Upper lobe of left lung (tissue), 6 donors: ENCODE results near the gene MTRF1. TPM values are rescaled to one million over a fixed set of nuclear protein-coding genes. Genes with fewer than 3 reads are reported as not detected.

Source experiments
- ATAC-seq, 2 donors: fragments of 200-7000 bp; cut with Tn5 transposase; one replicate each; pipeline ENCODE4 v1.9.1; 2022; ENCODE audit warnings: mild to moderate bottlenecking in 2 of 2, moderate library complexity in 2 of 2; ENCODE audit not compliant: low FRiP score in 2 of 2
- DNase-seq, 2 donors: peaks; one replicate each; pipeline ENCODE4 v3.0.0-alpha.2; 2019 to 2020
- H3K27ac ChIP-seq, 4 donors: fragments of 200-600 bp; sonication (generic); one replicate each; pipeline ENCODE4 v1.5.1; 2016 to 2019
- H3K27me3 ChIP-seq, 4 donors: fragments of 200-600 bp; sonication (generic); one replicate each; pipeline ENCODE4 v1.5.1; 2017 to 2019
- H3K36me3 ChIP-seq, 4 donors: fragments of 200-600 bp; sonication (generic); one replicate each; pipeline ENCODE4 v1.5.1; 2016 to 2019
- H3K4me1 ChIP-seq, 4 donors: fragments of 200-600 bp; sonication (generic); one replicate each; pipeline ENCODE4 v1.5.1; 2018 to 2019
- H3K4me3 ChIP-seq, 4 donors: fragments of 200-600 bp; sonication (generic); one replicate each; pipeline ENCODE4 v1.5.1; 2017 to 2019; ENCODE audit warnings: mild to moderate bottlenecking in 2 of 4, moderate library complexity in 1 of 4
- H3K9me3 ChIP-seq, 4 donors: fragments of 200-600 bp; sonication (generic); one replicate each; pipeline ENCODE4 v1.5.1; 2018 to 2019
- EP300 ChIP-seq, 4 donors: sonication (generic); formaldehyde crosslinking; IDR thresholded peaks; one replicate each; pipeline ENCODE4 v1.5.1; 2017; ENCODE audit warnings: antibody characterized with exemption in 4 of 4, control low read depth in 2 of 4
- POLR2A ChIP-seq, 4 donors: fragments of 450-650 bp; IDR thresholded peaks; one replicate each; pipeline ENCODE4 v1.5.1; 2016 to 2017; ENCODE audit warnings: antibody characterized with exemption in 4 of 4, mild to moderate bottlenecking in 2 of 4
- POLR2AphosphoS5 ChIP-seq, 2 donors: sonication (generic); formaldehyde crosslinking; IDR thresholded peaks; one replicate each; pipeline ENCODE4 v1.5.1; 2017; ENCODE audit warnings: antibody characterized with exemption in 2 of 2
- WGBS, 2 donors: methylation state at CpG; one replicate each; pipeline ENCODE4 v1.1.5; 2017 to 2018; 5-methylcytosine and 5-hydroxymethylcytosine counted together
- total RNA-seq, 6 donors: library from RNA; depleted of rRNA in 4 of 6; stranded (reverse); fragments of >200 nt in 4 of 6; gene quantifications; one replicate each; pipeline versions ENCODE4 v1.1.0 to v1.2.1, GENCODE V29; 2016 to 2021
- TF ChIP-seq, protein P1 (sequence below), 6 experiments: fragments of 450-650 bp in 4 of 6; fragments of 200-600 bp in 2 of 6; sonication (generic) in 2 of 6; IDR thresholded peaks; one replicate each; pipeline ENCODE4 v1.5.1; 2016 to 2019; ENCODE audit warnings: antibody characterized with exemption in 6 of 6
- donor health status: DM: no; HTN: no; CAD: no; lungs with moderate emphysema.
- donor health status: DM: no; HTN: yes; CAD: no; lungs with severe emphysema.

MTRF1 gene, protein sequence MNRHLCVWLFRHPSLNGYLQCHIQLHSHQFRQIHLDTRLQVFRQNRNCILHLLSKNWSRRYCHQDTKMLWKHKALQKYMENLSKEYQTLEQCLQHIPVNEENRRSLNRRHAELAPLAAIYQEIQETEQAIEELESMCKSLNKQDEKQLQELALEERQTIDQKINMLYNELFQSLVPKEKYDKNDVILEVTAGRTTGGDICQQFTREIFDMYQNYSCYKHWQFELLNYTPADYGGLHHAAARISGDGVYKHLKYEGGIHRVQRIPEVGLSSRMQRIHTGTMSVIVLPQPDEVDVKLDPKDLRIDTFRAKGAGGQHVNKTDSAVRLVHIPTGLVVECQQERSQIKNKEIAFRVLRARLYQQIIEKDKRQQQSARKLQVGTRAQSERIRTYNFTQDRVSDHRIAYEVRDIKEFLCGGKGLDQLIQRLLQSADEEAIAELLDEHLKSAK
- 10 to 100 TPM in 2 of 6 donors, 1 to 10 TPM in 4; 7.8 to 35.6 (median 9.4) TPM for total RNA-seq

GRCh38 chr13:41263261-41263971, at the start of gene MTRF1:
Gene MTRF1 (minus strand): TSS chr13:41263576. CDS start chr13:41260907, 2,669 bp downstream.
- peak; percentile 74 to 77 for DNase-seq
- peaks cover 0 to 15% (median 8%) of the 10 kb centered on the region in 4 donors for H3K36me3 ChIP-seq
- TF ChIP-seq POLR2A (IDR thresholded peaks at IDR 0.05) = peak in 1 of 4 donors; percentile 54
- TF ChIP-seq EP300 (IDR thresholded peaks at IDR 0.05) = no peak
- TF ChIP-seq POLR2AphosphoS5 (IDR thresholded peaks at IDR 0.05) = peak in 1 of 2 donors; percentile 50
- peaks cover 0 to 12% (median 7%) of the 10 kb centered on the region in 4 donors for H3K4me1 ChIP-seq
- H3K27me3 ChIP-seq = no peaks in the 10 kb centered on the region
- peak within 1 kb of the TSS; percentile 73 to 85 (median 82) for H3K27ac ChIP-seq
- ATAC-seq = peak; percentile 94 to 97
- H3K4me3 ChIP-seq = peak within 1 kb of the TSS; percentile 20 to 79 (median 58)
- WGBS, 2 donors = 1% methylated on average over 32 of the region's 32 CpGs
- H3K9me3 ChIP-seq = peaks cover 0 to 10% (median 2%) of the 10 kb centered on the region in 4 donors

- Histone ChIP-seq H3K36me3 (no peaks in the 10 kb centered on the region), H3K27me3 (no peaks in the 10 kb centered on the region), H3K27ac (no peak overlapping the region), H3K9me3 (no peaks in the 10 kb centered on the region), H3K4me3 (peak overlapping the region in 1 of 4 donors; percentile 83), H3K4me1 (peaks cover 27 to 51% (median 30%) of the 10 kb centered on the region in 4 donors)
- WGBS, 2 donors = 65 to 68% methylated on average over 5 of the region's 5 CpGs
- TF ChIP-seq POLR2AphosphoS5 (IDR thresholded peaks at IDR 0.05) = no peak
- TF ChIP-seq POLR2A (IDR thresholded peaks at IDR 0.05) = no peak
- no peak for TF ChIP-seq EP300 (IDR thresholded peaks at IDR 0.05)
- TF ChIP-seq, protein P1, sequence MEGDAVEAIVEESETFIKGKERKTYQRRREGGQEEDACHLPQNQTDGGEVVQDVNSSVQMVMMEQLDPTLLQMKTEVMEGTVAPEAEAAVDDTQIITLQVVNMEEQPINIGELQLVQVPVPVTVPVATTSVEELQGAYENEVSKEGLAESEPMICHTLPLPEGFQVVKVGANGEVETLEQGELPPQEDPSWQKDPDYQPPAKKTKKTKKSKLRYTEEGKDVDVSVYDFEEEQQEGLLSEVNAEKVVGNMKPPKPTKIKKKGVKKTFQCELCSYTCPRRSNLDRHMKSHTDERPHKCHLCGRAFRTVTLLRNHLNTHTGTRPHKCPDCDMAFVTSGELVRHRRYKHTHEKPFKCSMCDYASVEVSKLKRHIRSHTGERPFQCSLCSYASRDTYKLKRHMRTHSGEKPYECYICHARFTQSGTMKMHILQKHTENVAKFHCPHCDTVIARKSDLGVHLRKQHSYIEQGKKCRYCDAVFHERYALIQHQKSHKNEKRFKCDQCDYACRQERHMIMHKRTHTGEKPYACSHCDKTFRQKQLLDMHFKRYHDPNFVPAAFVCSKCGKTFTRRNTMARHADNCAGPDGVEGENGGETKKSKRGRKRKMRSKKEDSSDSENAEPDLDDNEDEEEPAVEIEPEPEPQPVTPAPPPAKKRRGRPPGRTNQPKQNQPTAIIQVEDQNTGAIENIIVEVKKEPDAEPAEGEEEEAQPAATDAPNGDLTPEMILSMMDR (IDR thresholded peaks at IDR 0.05) = no peak
- no peak for DNase-seq
- ATAC-seq = no peak
Measured at GRCh38 chr13:41313117-41313516, 49.7 kb upstream of the MTRF1 start.

DNA sequence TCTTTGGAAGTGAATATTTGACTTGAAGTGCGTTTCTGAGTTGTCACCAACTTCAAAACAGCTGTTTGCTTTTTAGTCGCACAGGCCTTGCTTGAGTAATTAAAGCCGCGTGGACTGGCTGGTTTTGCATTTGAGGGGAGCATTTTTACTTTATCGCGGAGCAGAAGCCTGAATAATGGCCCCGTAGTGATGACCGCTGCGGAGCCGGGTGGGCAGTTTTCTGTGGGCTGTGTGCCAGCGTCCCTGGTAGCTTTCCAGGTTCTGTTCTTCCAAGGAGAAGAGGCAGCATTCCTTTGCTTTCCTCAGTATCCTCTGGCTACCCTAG, 48.8 kb upstream of the MTRF1 start:
- Histone ChIP-seq H3K36me3 (no peaks in the 10 kb centered on the region), H3K9me3 (no peaks in the 10 kb centered on the region), H3K4me1 (peaks cover 27 to 45% (median 30%) of the 10 kb centered on the region in 4 donors), H3K27ac (peak overlapping the region; percentile 89 to 98 (median 96)), H3K4me3 (peak overlapping the region; percentile 77 to 99 (median 82)), H3K27me3 (no peaks in the 10 kb centered on the region)
- TF ChIP-seq EP300 (IDR thresholded peaks at IDR 0.05) = no peak
- ATAC-seq (peak in 1 of 2 donors; percentile 50), DNase-seq (peak; percentile 32 to 52)
- 1% methylated on average over 11 of the region's 11 CpGs for WGBS, 2 donors

DNA sequence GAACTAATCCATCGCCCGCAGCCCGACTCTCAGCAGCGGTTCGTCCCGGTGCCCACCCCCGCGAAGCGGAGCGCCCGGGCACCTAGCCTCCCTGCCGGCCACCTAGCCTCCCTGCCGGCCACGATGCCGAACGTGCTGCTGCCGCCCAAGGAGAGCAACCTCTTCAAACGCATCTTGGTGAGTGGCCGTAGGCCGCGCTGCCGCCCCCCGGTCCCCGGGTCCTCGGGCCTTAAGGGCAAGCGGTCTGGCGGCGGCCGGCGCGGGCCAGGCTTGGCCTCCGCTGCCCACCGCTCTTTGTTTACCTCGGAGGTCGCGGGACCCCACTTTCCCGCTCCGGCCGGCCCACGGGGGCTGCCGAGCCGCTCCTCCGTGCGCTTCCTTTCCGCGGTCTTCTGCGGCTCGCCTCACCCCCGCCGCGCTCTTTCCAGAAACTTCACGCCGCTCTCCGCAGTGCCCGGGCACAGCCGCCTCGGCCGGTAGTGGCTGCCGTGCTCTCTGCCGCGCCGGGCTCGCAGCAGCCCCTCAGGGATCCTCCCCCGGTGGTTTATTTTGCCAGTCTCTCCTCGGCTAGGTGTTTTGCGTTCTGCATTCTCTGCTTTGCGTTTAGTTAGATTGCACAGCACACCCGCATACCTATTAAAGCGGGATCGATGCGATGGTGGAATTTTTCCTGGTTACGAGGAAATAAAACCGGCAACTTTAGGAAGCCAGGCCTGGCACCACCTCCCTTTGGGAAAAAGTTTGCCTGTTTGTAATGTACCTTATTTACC, 48.2 kb upstream of the MTRF1 start:
- DNase-seq = peak; percentile 50 to 90
- ATAC-seq = peak; percentile 82 to 84
- peak overlapping the region; percentile 77 to 99 (median 82) for H3K4me3 ChIP-seq
- no peaks in the 10 kb centered on the region for H3K9me3 ChIP-seq
- H3K36me3 ChIP-seq = no peaks in the 10 kb centered on the region
- peak overlapping the region; percentile 89 to 98 (median 96) for H3K27ac ChIP-seq
- 0 to 1% methylated on average over 28 to 46 of the region's 73 CpGs for WGBS, 2 donors
- H3K4me1 ChIP-seq = peaks cover 27 to 40% (median 30%) of the 10 kb centered on the region in 4 donors
- no peaks in the 10 kb centered on the region for H3K27me3 ChIP-seq
- TF ChIP-seq EP300 (IDR thresholded peaks at IDR 0.05) (no peak), POLR2A (IDR thresholded peaks at IDR 0.05) (no peak), POLR2AphosphoS5 (IDR thresholded peaks at IDR 0.05) (no peak)
- TF ChIP-seq, protein P1 (IDR thresholded peaks at IDR 0.05) = peak in 3 of 6 experiments; percentile 13 to 47 (median 42)

DNA sequence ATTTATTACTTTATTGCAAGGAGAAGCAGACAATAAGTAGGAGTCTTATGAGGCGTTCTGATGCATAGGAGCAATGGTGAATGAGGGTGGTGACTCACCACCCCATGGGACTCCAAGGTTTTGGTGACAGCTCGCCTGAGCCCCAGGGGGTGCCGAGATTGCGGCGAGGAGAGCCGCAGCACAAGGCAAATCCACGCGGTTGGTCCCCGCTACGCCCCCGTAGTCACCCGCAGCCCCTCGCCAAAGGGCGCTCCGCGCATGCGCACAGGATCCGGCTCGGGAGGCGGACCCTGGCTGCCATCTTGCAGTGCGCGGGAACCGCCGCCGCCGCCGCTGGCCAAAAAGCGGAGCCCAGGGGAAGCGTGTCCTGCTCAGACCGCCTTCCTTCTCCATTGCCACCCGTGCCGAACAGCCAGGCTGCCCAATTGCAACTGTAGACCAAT, 47.6 kb upstream of the MTRF1 start, which contains the start of gene NAA16:
TSS of gene NAA16 (plus strand) at position 305 of the 443 bp plus-strand sequence. CDS start 262 bp downstream, outside the sequence.
- Histone ChIP-seq H3K4me1 (peaks cover 27 to 39% (median 30%) of the 10 kb centered on the region in 4 donors), H3K36me3 (no peaks in the 10 kb centered on the region), H3K4me3 (peak within 1 kb of the TSS; percentile 77 to 99 (median 82)), H3K27ac (peak within 1 kb of the TSS; percentile 89 to 98 (median 96)), H3K9me3 (no peaks in the 10 kb centered on the region), H3K27me3 (no peaks in the 10 kb centered on the region)
- DNase-seq (peak; percentile 89 to 98), ATAC-seq (peak; percentile 94 to 97)
- WGBS, 2 donors = 0% methylated on average over 8 to 13 of the region's 32 CpGs
- no peak for TF ChIP-seq EP300 (IDR thresholded peaks at IDR 0.05)
- peak; percentile 74 to 94 for TF ChIP-seq POLR2AphosphoS5 (IDR thresholded peaks at IDR 0.05)
- TF ChIP-seq, protein P1 (IDR thresholded peaks at IDR 0.05) = peak in 1 of 6 experiments; percentile 52
- peak in 3 of 4 donors; percentile 62 to 91 (median 82) for TF ChIP-seq POLR2A (IDR thresholded peaks at IDR 0.05)
